H1 (cell line): ENCODE results near the gene THOC6.
A peak's percentile ranks its signal among the peaks of the same experiment; 100 is the strongest.

ENCODE experiments used
- CBX8 ChIP-seq: fragments of 300-800, 300-1000 bp; sonication (generic); IDR thresholded peaks from 2 replicates; pipeline ENCODE4 v1.7.1; 2016; ENCODE audit warnings: low read depth, low read length, borderline replicate concordance
- HDAC6 ChIP-seq: IDR thresholded peaks from one replicate; pipeline ENCODE4 v1.7.1; 2012; ENCODE audit warnings: low read depth, mild to moderate bottlenecking, inconsistent platforms, low read length, moderate library complexity
- KDM1A ChIP-seq: fragments of 200-600, 300-600 bp; sonication (generic); IDR thresholded peaks from 2 replicates; pipeline ENCODE4 v1.7.1; 2016; ENCODE audit warnings: mild to moderate bottlenecking, low read length, borderline replicate concordance
- POLR2A ChIP-seq, 2 experiments: IDR thresholded peaks; 1 replicate in 1 of 2; 2 replicates in 1 of 2; pipeline ENCODE4 v1.6.1; 2011; ENCODE audit warnings: low read depth in 2 of 2, low read length in 2 of 2, mild to moderate bottlenecking in 2 of 2; ENCODE audit errors: control extremely low read depth in 1 of 2
- TF ChIP-seq, protein P1 (sequence below), 3 experiments: IDR thresholded peaks; 1 replicate in 2 of 3; 2 replicates in 1 of 3; pipeline versions ENCODE4 v1.5.1 to v1.6.1; 2011; ENCODE audit warnings: low read length in 3 of 3, mild to moderate bottlenecking in 3 of 3, inconsistent platforms in 2 of 3, low read depth in 1 of 3, moderate library complexity in 1 of 3; ENCODE audit not compliant: insufficient read depth in 1 of 3; ENCODE audit errors: control extremely low read depth in 1 of 3

- TF ChIP-seq KDM1A, result no peak
- TF ChIP-seq, protein P1, sequence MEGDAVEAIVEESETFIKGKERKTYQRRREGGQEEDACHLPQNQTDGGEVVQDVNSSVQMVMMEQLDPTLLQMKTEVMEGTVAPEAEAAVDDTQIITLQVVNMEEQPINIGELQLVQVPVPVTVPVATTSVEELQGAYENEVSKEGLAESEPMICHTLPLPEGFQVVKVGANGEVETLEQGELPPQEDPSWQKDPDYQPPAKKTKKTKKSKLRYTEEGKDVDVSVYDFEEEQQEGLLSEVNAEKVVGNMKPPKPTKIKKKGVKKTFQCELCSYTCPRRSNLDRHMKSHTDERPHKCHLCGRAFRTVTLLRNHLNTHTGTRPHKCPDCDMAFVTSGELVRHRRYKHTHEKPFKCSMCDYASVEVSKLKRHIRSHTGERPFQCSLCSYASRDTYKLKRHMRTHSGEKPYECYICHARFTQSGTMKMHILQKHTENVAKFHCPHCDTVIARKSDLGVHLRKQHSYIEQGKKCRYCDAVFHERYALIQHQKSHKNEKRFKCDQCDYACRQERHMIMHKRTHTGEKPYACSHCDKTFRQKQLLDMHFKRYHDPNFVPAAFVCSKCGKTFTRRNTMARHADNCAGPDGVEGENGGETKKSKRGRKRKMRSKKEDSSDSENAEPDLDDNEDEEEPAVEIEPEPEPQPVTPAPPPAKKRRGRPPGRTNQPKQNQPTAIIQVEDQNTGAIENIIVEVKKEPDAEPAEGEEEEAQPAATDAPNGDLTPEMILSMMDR (IDR thresholded peaks at IDR 0.05; ENCODE audit: control extremely low read depth in 1 of 3, insufficient read depth in 1 of 3, low read depth in 1 of 3, low read length in 3 of 3), result no peak
- no peak for TF ChIP-seq HDAC6
- 0 out of 3 replicates have a peak, but pooled peaks of 1 of the 2 experiments have one; percentile 32 for TF ChIP-seq POLR2A (IDR thresholded peaks at IDR 0.05; ENCODE audit: control extremely low read depth in 1 of 2, low read depth in 2 of 2, low read length in 2 of 2)
- no peak for TF ChIP-seq CBX8
Measured at GRCh38 chr16:3004781-3005284, 19.0 kb upstream of the THOC6 start.
